Astrocyte of the cerebellum (primary cell): ENCODE measurements around the gene LRRC3.

Experiments used
- DNase-seq: peaks from one replicate; pipeline ENCODE4 v3.0.0-alpha.2; 2011; ENCODE audit warnings: low read depth
- H3K4me3 ChIP-seq: 2 replicates; pipeline ENCODE4 v1.5.1; 2011; ENCODE audit warnings: mild to moderate bottlenecking, low read depth, low read length, moderate library complexity
- CTCF ChIP-seq: IDR thresholded peaks from 2 replicates; pipeline ENCODE4 v1.5.1; 2012; ENCODE audit warnings: low read length, low read depth, moderate library complexity, mild to moderate bottlenecking; ENCODE audit errors: missing control alignments
- in situ Hi-C: cut with HindIII; loops from 2 replicates; pipeline ENCODE4 v1.10.0; 2017; ENCODE audit warnings: low sequenced_read_pairs

The LRRC3 gene

GRCh38 chr21:44434936-44435635, 20.2 kb upstream of the LRRC3 start:
- no peak overlapping the region for H3K4me3 ChIP-seq
- TF ChIP-seq CTCF = no peak
- in situ Hi-C loops = no loop called here
- DNase-seq = no peak

GRCh38 chr21:44436111-44436611, 19.1 kb upstream of the LRRC3 start:
- no peak for DNase-seq
- TF ChIP-seq CTCF = no peak
- no peak overlapping the region for H3K4me3 ChIP-seq
- in situ Hi-C loops = no loop called here

GRCh38 chr21:44436958-44437357, 18.4 kb upstream of the LRRC3 start:
- no peak overlapping the region for H3K4me3 ChIP-seq
- in situ Hi-C loops = no loop called here
- no peak for TF ChIP-seq CTCF
- DNase-seq = no peak

- TF ChIP-seq CTCF = no peak
- H3K4me3 ChIP-seq = no peak overlapping the region
- in situ Hi-C loops = no loop called here
- DNase-seq = no peak
Observed at GRCh38 chr21:44437371-44437695, 18.0 kb upstream of the LRRC3 start.

- in situ Hi-C loops = no loop called here
- no peak overlapping the region for H3K4me3 ChIP-seq
- no peak for TF ChIP-seq CTCF
- DNase-seq = no peak
Observed at GRCh38 chr21:44437696-44438431, 17.4 kb upstream of the LRRC3 start.

- no peak overlapping the region for H3K4me3 ChIP-seq
- in situ Hi-C loops = no loop called here
- DNase-seq = no peak
- TF ChIP-seq CTCF = no peak
Observed at GRCh38 chr21:44438531-44439210, 16.6 kb upstream of the LRRC3 start.
